WI38 (cell line): Measurements from ENCODE around the gene DOK7.

Experiments used
- H3K4me3 ChIP-seq: 2 replicates; pipeline ENCODE4 v1.5.1; 2011; ENCODE audit warnings: low read depth, mild to moderate bottlenecking, control low read depth, low read length
- TF ChIP-seq, protein P1 (sequence below): IDR thresholded peaks from 2 replicates; pipeline ENCODE4 v1.5.1; 2012; ENCODE audit warnings: low read depth, mild to moderate bottlenecking, control low read depth, low read length

The DOK7 gene

DNA sequence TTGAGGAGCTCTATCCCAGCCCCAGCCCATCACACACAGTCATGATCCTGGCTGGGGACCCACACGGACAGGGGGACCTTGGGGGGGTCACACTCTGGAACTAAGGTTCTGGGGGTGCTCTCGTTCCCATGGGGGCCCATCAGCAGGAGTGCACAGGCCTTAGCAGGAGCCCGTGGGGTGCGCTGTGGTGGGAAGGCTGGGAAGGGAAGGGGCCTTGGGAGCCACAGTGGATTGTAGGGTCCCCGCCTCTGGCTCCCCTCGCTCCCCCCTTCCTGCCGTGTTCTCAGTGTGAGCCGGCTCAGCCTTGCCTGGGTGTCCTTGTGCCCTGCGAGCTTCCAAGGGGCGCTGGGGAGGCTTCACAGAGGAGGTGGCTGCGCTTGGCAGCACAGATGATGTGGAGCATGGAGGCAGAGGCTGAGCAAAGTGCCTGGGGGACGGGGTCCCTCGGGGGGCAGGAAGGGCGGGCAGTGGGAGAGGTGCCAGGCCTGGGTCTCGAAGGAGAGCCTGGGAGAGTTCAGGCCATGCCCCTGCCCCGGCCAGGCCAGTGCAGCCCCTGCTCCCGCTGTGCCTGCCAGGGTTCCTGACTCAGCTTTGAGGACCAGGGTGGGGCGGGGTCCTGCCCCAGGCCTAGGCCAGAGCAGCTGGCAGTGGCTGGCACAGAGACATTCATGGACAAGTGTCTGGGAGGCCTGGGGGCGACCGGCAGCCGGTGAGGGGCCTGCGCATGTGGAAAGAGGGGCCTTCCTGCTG lies 26.9 kb upstream of the DOK7 start:
- TF ChIP-seq, protein P1, sequence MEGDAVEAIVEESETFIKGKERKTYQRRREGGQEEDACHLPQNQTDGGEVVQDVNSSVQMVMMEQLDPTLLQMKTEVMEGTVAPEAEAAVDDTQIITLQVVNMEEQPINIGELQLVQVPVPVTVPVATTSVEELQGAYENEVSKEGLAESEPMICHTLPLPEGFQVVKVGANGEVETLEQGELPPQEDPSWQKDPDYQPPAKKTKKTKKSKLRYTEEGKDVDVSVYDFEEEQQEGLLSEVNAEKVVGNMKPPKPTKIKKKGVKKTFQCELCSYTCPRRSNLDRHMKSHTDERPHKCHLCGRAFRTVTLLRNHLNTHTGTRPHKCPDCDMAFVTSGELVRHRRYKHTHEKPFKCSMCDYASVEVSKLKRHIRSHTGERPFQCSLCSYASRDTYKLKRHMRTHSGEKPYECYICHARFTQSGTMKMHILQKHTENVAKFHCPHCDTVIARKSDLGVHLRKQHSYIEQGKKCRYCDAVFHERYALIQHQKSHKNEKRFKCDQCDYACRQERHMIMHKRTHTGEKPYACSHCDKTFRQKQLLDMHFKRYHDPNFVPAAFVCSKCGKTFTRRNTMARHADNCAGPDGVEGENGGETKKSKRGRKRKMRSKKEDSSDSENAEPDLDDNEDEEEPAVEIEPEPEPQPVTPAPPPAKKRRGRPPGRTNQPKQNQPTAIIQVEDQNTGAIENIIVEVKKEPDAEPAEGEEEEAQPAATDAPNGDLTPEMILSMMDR: no peak
- H3K4me3 ChIP-seq: no peak overlapping the region

DNA sequence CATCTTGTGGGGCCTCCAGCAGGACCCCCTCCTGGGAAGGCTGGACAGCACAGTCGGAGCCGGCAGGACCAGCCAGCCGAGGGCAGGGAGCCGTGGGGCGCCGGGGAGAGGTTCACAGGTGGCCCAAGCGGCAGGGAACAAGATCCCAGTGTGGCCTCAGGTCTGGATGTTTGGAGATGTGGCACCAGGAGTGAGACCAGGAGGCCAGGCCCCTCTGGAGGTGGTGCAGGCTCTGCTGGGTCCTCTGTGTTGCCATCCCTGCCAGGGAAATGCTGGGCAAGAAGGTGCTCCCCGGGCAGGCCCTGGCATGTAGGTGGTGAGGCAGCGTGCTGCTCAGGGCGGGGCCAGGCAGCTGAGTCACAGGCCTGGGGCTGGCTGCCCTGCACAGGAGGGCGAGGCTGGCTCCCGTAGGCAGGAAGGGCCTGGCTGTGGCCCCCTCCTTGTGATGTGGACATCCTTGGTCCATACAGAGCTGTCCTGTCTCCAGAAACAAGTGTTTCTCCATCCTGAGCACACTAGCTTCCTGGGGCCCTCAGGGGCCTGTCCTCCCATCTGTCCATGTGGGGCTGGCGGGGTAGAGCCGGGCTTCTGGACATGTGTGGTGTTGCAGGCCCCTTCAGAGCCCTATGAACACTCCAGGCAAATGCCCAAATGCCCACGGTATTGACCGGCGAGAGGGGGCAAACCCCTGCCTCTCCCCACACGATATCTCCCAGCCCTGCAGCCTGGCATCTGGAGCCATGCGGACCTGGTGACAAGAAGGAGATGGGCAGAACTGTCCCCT lies 26.1 kb upstream of the DOK7 start:
- TF ChIP-seq, protein P1: no peak

DNA sequence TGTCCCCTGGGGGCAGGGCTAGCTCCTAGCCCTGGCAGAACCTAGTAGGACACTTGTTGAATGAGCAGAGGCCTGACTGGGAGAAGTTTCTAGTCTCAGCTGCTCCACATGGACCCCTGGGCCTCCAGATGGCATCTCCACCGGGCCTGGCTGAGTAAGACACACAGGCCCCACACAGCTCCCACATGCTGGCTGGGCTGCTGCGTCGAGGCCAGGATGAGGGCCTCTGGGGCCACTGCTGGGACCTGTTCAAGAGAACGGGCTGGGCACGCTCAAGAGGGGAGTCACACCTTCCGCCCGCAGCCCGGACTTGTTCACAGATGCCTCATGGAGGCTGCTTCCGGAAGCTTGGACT lies 25.5 kb upstream of the DOK7 start:
- H3K4me3 ChIP-seq: no peak overlapping the region
- TF ChIP-seq, protein P1: no peak

More for the DNA sequence above, 26.1 kb upstream of the DOK7 start:
- H3K4me3 ChIP-seq: no peak overlapping the region

DNA sequence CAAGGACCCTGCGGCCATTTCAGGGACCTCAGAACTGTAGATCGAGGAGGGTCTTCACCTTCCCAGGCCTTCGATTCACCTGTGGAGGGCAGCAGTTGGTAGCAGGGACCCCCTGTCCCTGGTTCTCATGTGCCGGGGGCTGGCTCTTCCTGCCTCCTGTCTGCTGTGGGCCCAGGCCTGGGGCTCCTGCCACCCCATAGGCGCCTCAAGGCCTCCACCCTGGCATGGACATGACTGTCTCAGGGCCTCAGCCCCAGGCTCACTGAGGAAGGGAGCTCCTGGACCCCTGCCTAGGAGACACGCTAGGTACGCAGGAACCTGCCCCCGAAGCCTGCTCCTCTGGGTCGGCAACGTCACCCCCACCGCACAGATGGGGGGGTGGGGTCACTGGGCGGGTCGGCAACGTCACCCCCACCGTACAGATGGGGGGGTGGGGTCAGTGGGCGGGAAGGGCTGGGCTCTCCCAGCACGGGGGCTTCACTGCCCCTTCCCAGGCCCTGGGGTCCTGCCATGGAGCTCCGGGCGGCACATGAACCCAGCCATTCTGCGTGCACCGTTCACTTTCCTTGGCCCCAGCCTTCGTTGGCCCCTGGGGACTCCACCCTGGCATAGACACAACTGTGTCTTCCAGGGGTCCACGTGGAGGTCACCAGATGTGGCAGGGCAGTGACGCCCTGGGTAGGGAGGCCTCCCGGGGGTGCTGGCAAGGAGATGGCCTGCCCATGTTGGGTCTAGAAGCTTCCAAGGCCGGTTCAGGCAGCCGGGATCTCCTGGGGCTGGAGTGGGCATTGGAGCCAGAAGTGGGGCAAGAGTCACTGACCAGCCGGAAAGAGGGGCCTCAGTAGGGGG lies 24.9 kb upstream of the DOK7 start:
- no peak overlapping the region for H3K4me3 ChIP-seq
- TF ChIP-seq, protein P1: no peak

DNA sequence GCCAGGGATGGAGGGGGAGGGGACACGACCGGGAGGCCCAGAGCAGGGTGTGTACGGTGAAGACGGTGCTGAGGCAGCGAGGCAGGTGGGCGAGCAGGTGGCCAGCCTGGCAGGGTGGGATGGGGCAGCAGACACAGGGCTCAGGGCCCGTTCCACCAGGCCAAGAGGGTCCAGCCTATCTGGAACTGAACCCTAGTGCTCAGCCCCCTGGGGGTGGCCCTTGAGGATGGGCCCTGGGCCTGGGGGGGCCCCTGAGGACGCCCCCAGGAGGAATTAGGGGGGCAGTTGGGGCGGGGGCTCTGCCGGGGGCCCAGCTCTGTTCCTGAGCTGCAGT lies 24.3 kb upstream of the DOK7 start:
- TF ChIP-seq, protein P1: no peak
- no peak overlapping the region for H3K4me3 ChIP-seq

DNA sequence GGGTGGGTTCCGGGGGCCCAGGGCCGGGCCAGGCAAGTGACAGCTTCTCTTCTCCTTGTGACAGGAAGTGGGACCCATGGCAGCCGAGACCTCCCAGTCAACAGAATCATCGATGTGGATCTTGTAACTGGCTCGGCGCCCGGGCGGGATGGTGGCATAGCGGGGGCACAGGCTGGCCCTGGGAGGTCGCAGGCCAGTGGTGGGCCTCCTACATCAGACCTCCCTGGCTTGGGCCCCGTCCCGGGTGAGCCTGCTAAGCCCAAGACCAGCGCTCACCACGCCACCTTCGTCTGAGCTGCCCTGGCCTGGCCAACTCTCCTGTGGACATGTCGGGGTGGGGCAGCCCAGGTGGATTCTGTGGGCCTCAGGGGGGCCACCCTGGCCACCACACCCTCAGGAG lies 23.7 kb upstream of the DOK7 start:
- no peak overlapping the region for H3K4me3 ChIP-seq
- TF ChIP-seq, protein P1: no peak
